Endothelial cell of umbilical vein (primary cell): ENCODE data around the gene FCGBP. TPM values are rescaled to one million over a fixed set of nuclear protein-coding genes. Genes with fewer than 3 reads are reported as not detected.

Source experiments
- BruUV-seq: library from RNA; stranded (reverse); fragments of 400-500 nt; replicated peaks from 2 replicates; lab custom pipeline; 2021; lab: Mats Ljungman, UMichigan
- CTCF ChIA-PET: fragments of 300-600, 350-600 bp; sonication (Branson Sonifier 250); formaldehyde crosslinking; loops from one replicate; lab custom pipeline; 2021; ENCODE audit warnings: antibody characterized with exemption, inconsistent platforms; lab: Charles Lee
- POLR2A ChIA-PET: fragments of 300-600, 350-600 bp; sonication (Branson Sonifier 250); formaldehyde crosslinking; loops from one replicate; lab custom pipeline; 2021; ENCODE audit warnings: antibody characterized with exemption, inconsistent platforms; lab: Charles Lee
- DNase-seq: peaks from one replicate; pipeline ENCODE4 v3.0.0-alpha.2; 2011; ENCODE audit warnings: low read depth, low spot score
- FAIRE-seq: peaks from 2 replicates; lab custom pipeline; 2011; peaks lifted over from hg19 to GRCh38; lab: Jason Lieb, UNC
- H2AFZ ChIP-seq: 2 replicates; pipeline ENCODE4 v1.6.0; 2012; ENCODE audit warnings: low read depth, low read length, control low read depth, inconsistent platforms
- H3K27ac ChIP-seq: 2 replicates; pipeline ENCODE4 v1.5.1; 2011; ENCODE audit warnings: low read depth, mild to moderate bottlenecking, control low read depth, low read length, moderate library complexity; ENCODE audit not compliant: insufficient read depth
- H3K27me3 ChIP-seq, 2 experiments: 2 replicates each; pipeline versions ENCODE4 v1.6.0 to v1.6.1; 2011; ENCODE audit warnings: low read length in 2 of 2, mixed read lengths in 1 of 2; ENCODE audit not compliant: control insufficient read depth in 2 of 2, insufficient read depth in 2 of 2
- H3K36me3 ChIP-seq, 2 experiments: 2 replicates in 1 of 2; 3 replicates in 1 of 2; pipeline ENCODE4 v1.5.1; 2011; ENCODE audit warnings: low read length in 2 of 2, mild to moderate bottlenecking in 1 of 2, moderate library complexity in 1 of 2; ENCODE audit not compliant: control insufficient read depth in 2 of 2, insufficient read depth in 2 of 2; ENCODE audit errors: extremely low read depth in 1 of 2
- H3K4me1 ChIP-seq: 3 replicates; pipeline ENCODE4 v1.5.1; 2011; ENCODE audit warnings: mild to moderate bottlenecking, low read length; ENCODE audit not compliant: control insufficient read depth, insufficient read depth; ENCODE audit errors: extremely low read depth
- H3K4me2 ChIP-seq: 2 replicates; pipeline ENCODE4 v1.6.1; 2011; ENCODE audit warnings: low read length, control low read depth, mixed read lengths; ENCODE audit not compliant: insufficient read depth
- H3K4me3 ChIP-seq, 3 experiments: fragments of 200-600 bp in 1 of 3; sonication (generic), shearing (Covaris generic) in 1 of 3; replicated peaks in 1 of 3; 2 replicates each; pipeline ENCODE4 v1.5.1; 2011 to 2016; ENCODE audit warnings: control low read depth in 3 of 3, low read length in 3 of 3, mild to moderate bottlenecking in 2 of 3, inconsistent platforms in 1 of 3, low read depth in 1 of 3, moderate library complexity in 1 of 3; ENCODE audit not compliant: insufficient read depth in 1 of 3
- H3K79me2 ChIP-seq: 2 replicates; pipeline ENCODE4 v1.6.0; 2012; ENCODE audit warnings: low read length, inconsistent platforms; ENCODE audit not compliant: control insufficient read depth, insufficient read depth
- H3K9ac ChIP-seq: replicated peaks from 2 replicates; pipeline ENCODE3; 2011; ENCODE audit warnings: low read length, control low read depth; ENCODE audit not compliant: insufficient read depth; ENCODE audit errors: extremely low read depth
- H3K9me1 ChIP-seq: replicated peaks from 3 replicates; pipeline ENCODE4 v1.6.0; 2011; ENCODE audit warnings: mild to moderate bottlenecking, low read length; ENCODE audit not compliant: control insufficient read depth, insufficient read depth; ENCODE audit errors: extremely low read depth
- H3K9me3 ChIP-seq: replicated peaks from 2 replicates; pipeline ENCODE4 v1.5.1; 2012; ENCODE audit warnings: low read length, inconsistent platforms; ENCODE audit not compliant: control insufficient read depth, insufficient read depth
- H4K20me1 ChIP-seq: replicated peaks from 2 replicates; pipeline ENCODE3; 2011; ENCODE audit warnings: mild to moderate bottlenecking, low read length; ENCODE audit not compliant: control insufficient read depth, insufficient read depth; ENCODE audit errors: extremely low read depth
- CTCF ChIP-seq, 2 donors: IDR thresholded peaks; 1 replicate in 1 of 2; 2 replicates in 1 of 2; pipeline ENCODE4 v1.5.1; 2011; ENCODE audit warnings: low read length in 2 of 2, mild to moderate bottlenecking in 2 of 2, moderate library complexity in 2 of 2, control low read depth in 1 of 2, inconsistent platforms in 1 of 2, low read depth in 1 of 2; ENCODE audit not compliant: insufficient read depth in 1 of 2; ENCODE audit errors: extremely low read depth in 1 of 2
- EZH2 ChIP-seq: IDR thresholded peaks from 2 replicates; pipeline ENCODE4 v1.6.1; 2012; ENCODE audit warnings: borderline replicate concordance, low read depth, mild to moderate bottlenecking, moderate library complexity, low read length, inconsistent platforms; ENCODE audit not compliant: severe bottlenecking
- FOS ChIP-seq: IDR thresholded peaks from 2 replicates; pipeline ENCODE4 v1.6.1; 2011; ENCODE audit warnings: mild to moderate bottlenecking, low read length, moderate library complexity, borderline replicate concordance; ENCODE audit not compliant: insufficient read depth
- GATA2 ChIP-seq: IDR thresholded peaks from 2 replicates; pipeline ENCODE4 v1.7.0; 2011; ENCODE audit warnings: low read depth, mild to moderate bottlenecking, moderate library complexity, mixed read lengths, low read length; ENCODE audit not compliant: insufficient read length, insufficient read depth
- JUN ChIP-seq: IDR thresholded peaks from 2 replicates; pipeline ENCODE4 v1.6.1; 2011; ENCODE audit warnings: borderline replicate concordance, low read depth; ENCODE audit not compliant: insufficient read length, insufficient read depth
- MYC ChIP-seq: IDR thresholded peaks from one replicate; pipeline ENCODE4 v1.6.1; 2011; ENCODE audit warnings: mild to moderate bottlenecking, low read depth, low read length
- POLR2AphosphoS5 ChIP-seq: IDR thresholded peaks from 2 replicates; pipeline ENCODE4 v1.6.1; 2012; ENCODE audit warnings: low read depth, mild to moderate bottlenecking, control low read depth, low read length, moderate library complexity; ENCODE audit not compliant: insufficient read depth
- dilution Hi-C: fragments of 300-500 bp; cut with MboI; formaldehyde crosslinking; loops from one replicate; pipeline ENCODE4 v1.15.0; 2019; ENCODE audit warnings: low sequenced_read_pairs; ENCODE audit not compliant: extremely low pct_ligation_motif_present
- intact Hi-C: fragments of 100-400 bp; cut with micrococcal nuclease; formaldehyde crosslinking; loops from one replicate; pipeline ENCODE4 v1.10.0; 2022
- polyA plus RNA-seq, 4 experiments: library from polyadenylated mRNA; depleted of rRNA in 3 of 4; stranded (reverse) in 3 of 4; unstranded in 1 of 4; fragments of >200 nt; gene quantifications; 2 replicates each; pipeline versions ENCODE4 v1.2.1 to v1.2.3, GENCODE V29; 2011 to 2012; ENCODE audit warnings: missing spikeins in 1 of 4
- total RNA-seq: library from RNA; stranded (reverse); gene quantifications from 2 replicates; pipeline ENCODE4 v1.2.3, GENCODE V29; 2021

FCGBP gene
- total and polyA plus RNA-seq, 2 donors (not counting 3 experiments of a cell fraction or from before 2014, with no cell fraction given), result 0.01 TPM; not detected in 1

- no TSS peak for BruUV-seq
Observed at GRCh38 chr19:39936020-39936419, 1.6 kb upstream of the FCGBP start.

DNA sequence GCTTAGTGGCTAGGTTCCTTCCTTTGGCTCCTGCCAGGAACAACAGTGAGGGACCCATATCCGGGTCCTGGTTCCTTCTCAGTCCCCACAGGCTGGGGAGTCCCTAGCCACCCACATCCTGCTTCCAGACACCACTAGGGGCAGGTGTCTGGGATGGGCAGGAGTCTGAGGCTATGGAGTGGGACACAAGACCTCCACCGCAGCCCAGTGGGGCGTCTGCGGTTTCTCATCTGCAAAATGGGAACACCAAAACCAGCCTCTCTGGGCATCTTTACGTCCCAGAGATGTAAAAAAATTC lies 879 bp upstream of the FCGBP start:
- no peak overlapping the region for H3K27ac ChIP-seq
- no peak overlapping the region for H3K4me3 ChIP-seq
- peaks cover 0 to 5% of the 10 kb centered on the region in 2 experiments for H3K27me3 ChIP-seq
- dilution Hi-C loops (no loop called here), intact Hi-C loops (no loop called here)
- no TSS peak for BruUV-seq
- no peaks in the 10 kb centered on the region for H3K9me1 ChIP-seq
- CTCF ChIA-PET, result no interaction called here
- no peak for TF ChIP-seq GATA2
- TF ChIP-seq EZH2, result no peak
- FAIRE-seq (no peak), DNase-seq (no peak)
- no peak overlapping the region for H3K9ac ChIP-seq
- POLR2A ChIA-PET, result no interaction called here
- no peaks in the 10 kb centered on the region for H3K36me3 ChIP-seq
- no peaks in the 10 kb centered on the region for H3K9me3 ChIP-seq
- no peak overlapping the region for H2AFZ ChIP-seq
- H3K4me1 ChIP-seq, result no peaks in the 10 kb centered on the region
- H3K4me2 ChIP-seq, result no peak overlapping the region
- H4K20me1 ChIP-seq, result no peaks in the 10 kb centered on the region
- H3K79me2 ChIP-seq, result no peaks in the 10 kb centered on the region

More at GRCh38 chr19:39936020-39936419, 1.6 kb upstream of the FCGBP start:
- no peak for FAIRE-seq
- H3K9ac ChIP-seq, result no peak overlapping the region
- no peak overlapping the region for H3K4me3 ChIP-seq
- ChIA-PET POLR2A (no interaction called here), CTCF (no interaction called here)
- TF ChIP-seq FOS (no peak), POLR2AphosphoS5 (no peak), CTCF (IDR thresholded peaks at IDR 0.05; ENCODE audit: extremely low read depth in 1 of 2, insufficient read depth in 1 of 2, low read depth in 1 of 2, low read length in 2 of 2) (no peak), JUN (no peak), MYC (no peak)
- dilution Hi-C loops (no loop called here), intact Hi-C loops (no loop called here)
- no peak overlapping the region for H3K4me2 ChIP-seq
- no peaks in the 10 kb centered on the region for H3K9me1 ChIP-seq
- no peaks in the 10 kb centered on the region for H4K20me1 ChIP-seq
- H3K27ac ChIP-seq, result no peak overlapping the region
- no peaks in the 10 kb centered on the region for H3K4me1 ChIP-seq
- H3K79me2 ChIP-seq, result no peaks in the 10 kb centered on the region
- H3K36me3 ChIP-seq, result no peaks in the 10 kb centered on the region
- no peak for DNase-seq
- no peaks in the 10 kb centered on the region for H3K9me3 ChIP-seq
- no peak overlapping the region for H2AFZ ChIP-seq
- H3K27me3 ChIP-seq, result peaks cover 2 to 5% of the 10 kb centered on the region in 2 experiments
